ENCODE measurements around the gene CCDC127. TPM values are rescaled to one million over a fixed set of nuclear protein-coding genes. Genes with fewer than 3 reads are reported as not detected.
"Not testable (repeated sequence)": the region's sequence is repeated elsewhere in the genome, so short reads cannot be mapped to it uniquely, and the experiment has no call there.

CCDC127 gene
- polyA plus RNA-seq, 3 donors, result 0.68 to 1.5 (median 0.85) TPM

- H3K9me3 Mint-ChIP-seq; H3K9me3 ChIP-seq (replicated peaks in 1 of 2; ENCODE audit: control insufficient read depth in 1 of 2, insufficient read depth in 1 of 2, low read length in 2 of 2); H3K4me3 Mint-ChIP-seq; H3K4me3 ChIP-seq (replicated peaks in 1 of 3; ENCODE audit: low read depth in 2 of 3, low read length in 3 of 3); H3K27me3 ChIP-seq (ENCODE audit: control insufficient read depth in 2 of 2, insufficient read depth in 2 of 2, low read length in 2 of 2); H3K27me3 Mint-ChIP-seq (ENCODE audit: low read depth in 3 of 3); H3K4me1 ChIP-seq (ENCODE audit: control insufficient read depth in 1 of 2, insufficient read depth in 2 of 2, low read length in 2 of 2); H3K79me2 ChIP-seq (ENCODE audit: insufficient read depth, low read length); H2AFZ ChIP-seq (ENCODE audit: insufficient read depth, low read depth, low read length, poor library complexity, severe bottlenecking); H3K4me1 Mint-ChIP-seq; H3K9ac ChIP-seq (ENCODE audit: insufficient read depth, low read length, poor library complexity, severe bottlenecking); H4K20me1 ChIP-seq (ENCODE audit: insufficient read depth, low read length); H3K27ac Mint-ChIP-seq; H3K27ac ChIP-seq (ENCODE audit: low read depth in 1 of 2, low read length in 2 of 2); DNase-seq; H3K4me2 ChIP-seq (replicated peaks; ENCODE audit: extremely low read depth, low read length, poor library complexity, severe bottlenecking); intact Hi-C loops (cut with micrococcal nuclease): not testable (repeated sequence)
- peaks cover 78 to 91% of the 10 kb centered on the region in 2 donors for H3K36me3 Mint-ChIP-seq
- H3K36me3 ChIP-seq (replicated peaks in 1 of 2; ENCODE audit: control insufficient read depth in 1 of 2, insufficient read depth in 2 of 2, low read length in 2 of 2), result peaks cover 47 to 85% of the 10 kb centered on the region in 2 donors
- WGBS (ENCODE audit: insufficient coverage), result 91% methylated on average over 1 of the region's 9 CpGs
Measured at GRCh38 chr5:250396-250795, 32.4 kb upstream of the CCDC127 start.

GRCh38 chr5:245717-246116 lies 27.8 kb upstream of the CCDC127 start:
- 100% methylated on average over 2 of the region's 5 CpGs for WGBS (ENCODE audit: insufficient coverage)
- Mint-ChIP-seq H3K9me3 (peaks cover 0 to 12% (median 7%) of the 10 kb centered on the region in 7 donors), H3K27ac (peak overlapping the region in 1 of 7 donors; percentile 14), H3K36me3 (peaks cover 85 to 87% of the 10 kb centered on the region in 2 donors)
- H3K79me2 ChIP-seq (ENCODE audit: insufficient read depth, low read length); H3K4me1 ChIP-seq (ENCODE audit: control insufficient read depth in 1 of 2, insufficient read depth in 2 of 2, low read length in 2 of 2); H3K27me3 ChIP-seq (ENCODE audit: control insufficient read depth in 2 of 2, insufficient read depth in 2 of 2, low read length in 2 of 2); H3K4me1 Mint-ChIP-seq; H3K4me3 ChIP-seq (replicated peaks in 1 of 3; ENCODE audit: low read depth in 2 of 3, low read length in 3 of 3); H3K4me2 ChIP-seq (replicated peaks; ENCODE audit: extremely low read depth, low read length, poor library complexity, severe bottlenecking); H2AFZ ChIP-seq (ENCODE audit: insufficient read depth, low read depth, low read length, poor library complexity, severe bottlenecking); H3K4me3 Mint-ChIP-seq; H3K9ac ChIP-seq (ENCODE audit: insufficient read depth, low read length, poor library complexity, severe bottlenecking); H3K27me3 Mint-ChIP-seq (ENCODE audit: low read depth in 3 of 3); H3K27ac ChIP-seq (ENCODE audit: low read depth in 1 of 2, low read length in 2 of 2); DNase-seq; H4K20me1 ChIP-seq (ENCODE audit: insufficient read depth, low read length): not testable (repeated sequence)
- Histone ChIP-seq H3K36me3 (replicated peaks in 1 of 2; ENCODE audit: control insufficient read depth in 1 of 2, insufficient read depth in 2 of 2, low read length in 2 of 2) (peaks cover 47 to 93% of the 10 kb centered on the region in 2 donors), H3K9me3 (replicated peaks in 1 of 2; ENCODE audit: control insufficient read depth in 1 of 2, insufficient read depth in 1 of 2, low read length in 2 of 2) (peaks cover 4 to 20% of the 10 kb centered on the region in 2 donors)
- intact Hi-C loops (cut with micrococcal nuclease), result loop anchor here in 1 of 2 donors (10.0 kb wide), 1 partner anchor 1339 kb away; no protein-coding TSS in a partner anchor

- Histone ChIP-seq H3K9me3 (replicated peaks in 1 of 2; ENCODE audit: control insufficient read depth in 1 of 2, insufficient read depth in 1 of 2, low read length in 2 of 2) (peaks cover 4 to 18% of the 10 kb centered on the region in 2 donors), H3K36me3 (replicated peaks in 1 of 2; ENCODE audit: control insufficient read depth in 1 of 2, insufficient read depth in 2 of 2, low read length in 2 of 2) (peaks cover 60 to 84% of the 10 kb centered on the region in 2 donors)
- not testable (repeated sequence) for H3K4me2 ChIP-seq (replicated peaks; ENCODE audit: extremely low read depth, low read length, poor library complexity, severe bottlenecking); H3K79me2 ChIP-seq (ENCODE audit: insufficient read depth, low read length); H3K4me1 Mint-ChIP-seq; H3K27ac ChIP-seq (ENCODE audit: low read depth in 1 of 2, low read length in 2 of 2); DNase-seq; H3K27me3 ChIP-seq (ENCODE audit: control insufficient read depth in 2 of 2, insufficient read depth in 2 of 2, low read length in 2 of 2); H3K4me3 Mint-ChIP-seq; H2AFZ ChIP-seq (ENCODE audit: insufficient read depth, low read depth, low read length, poor library complexity, severe bottlenecking); H3K4me3 ChIP-seq (replicated peaks in 1 of 3; ENCODE audit: low read depth in 2 of 3, low read length in 3 of 3); H4K20me1 ChIP-seq (ENCODE audit: insufficient read depth, low read length); H3K9ac ChIP-seq (ENCODE audit: insufficient read depth, low read length, poor library complexity, severe bottlenecking); H3K27me3 Mint-ChIP-seq (ENCODE audit: low read depth in 3 of 3); H3K4me1 ChIP-seq (ENCODE audit: control insufficient read depth in 1 of 2, insufficient read depth in 2 of 2, low read length in 2 of 2)
- H3K9me3 Mint-ChIP-seq, result peaks cover 4 to 13% (median 7%) of the 10 kb centered on the region in 7 donors
- peaks cover 88 to 89% of the 10 kb centered on the region in 2 donors for H3K36me3 Mint-ChIP-seq
- intact Hi-C loops (cut with micrococcal nuclease), result loop anchor here in 1 of 2 donors (10.0 kb wide), 1 partner anchor 1341 kb away; no protein-coding TSS in a partner anchor
- peak overlapping the region in 2 of 7 donors; percentile 1 to 5 for H3K27ac Mint-ChIP-seq
- WGBS (ENCODE audit: insufficient coverage), result 10% methylated on average over 7 of the region's 12 CpGs
Measured at GRCh38 chr5:243683-244367, 25.9 kb upstream of the CCDC127 start.

- not testable (repeated sequence) for H4K20me1 ChIP-seq (ENCODE audit: insufficient read depth, low read length); H3K4me3 Mint-ChIP-seq; H3K27ac ChIP-seq (ENCODE audit: low read depth in 1 of 2, low read length in 2 of 2); DNase-seq; H2AFZ ChIP-seq (ENCODE audit: insufficient read depth, low read depth, low read length, poor library complexity, severe bottlenecking); H3K79me2 ChIP-seq (ENCODE audit: insufficient read depth, low read length); H3K9ac ChIP-seq (ENCODE audit: insufficient read depth, low read length, poor library complexity, severe bottlenecking); H3K4me1 ChIP-seq (ENCODE audit: control insufficient read depth in 1 of 2, insufficient read depth in 2 of 2, low read length in 2 of 2); H3K4me2 ChIP-seq (replicated peaks; ENCODE audit: extremely low read depth, low read length, poor library complexity, severe bottlenecking); H3K27me3 ChIP-seq (ENCODE audit: control insufficient read depth in 2 of 2, insufficient read depth in 2 of 2, low read length in 2 of 2); H3K9me3 Mint-ChIP-seq; H3K27me3 Mint-ChIP-seq (ENCODE audit: low read depth in 3 of 3); H3K4me3 ChIP-seq (replicated peaks in 1 of 3; ENCODE audit: low read depth in 2 of 3, low read length in 3 of 3); H3K4me1 Mint-ChIP-seq
- intact Hi-C loops (cut with micrococcal nuclease), result loop anchor here in 1 of 2 donors (10.0 kb wide), 1 partner anchor 1344 kb away; no protein-coding TSS in a partner anchor
- H3K9me3 ChIP-seq (replicated peaks in 1 of 2; ENCODE audit: control insufficient read depth in 1 of 2, insufficient read depth in 1 of 2, low read length in 2 of 2), result peaks cover 4 to 18% of the 10 kb centered on the region in 2 donors
- peak overlapping the region in 1 of 7 donors; percentile 15 for H3K27ac Mint-ChIP-seq
- peaks cover 55 to 84% of the 10 kb centered on the region in 2 donors for H3K36me3 ChIP-seq (replicated peaks in 1 of 2; ENCODE audit: control insufficient read depth in 1 of 2, insufficient read depth in 2 of 2, low read length in 2 of 2)
- 97% methylated on average over 9 of the region's 13 CpGs for WGBS (ENCODE audit: insufficient coverage)
- H3K36me3 Mint-ChIP-seq, result peaks cover 80 to 84% of the 10 kb centered on the region in 2 donors
Measured at GRCh38 chr5:241045-241669, 23.2 kb upstream of the CCDC127 start.

Measured in CD14-positive monocyte (primary cell).